GM21447 (cell line): ENCODE data around the gene AGPAT4.
A peak's percentile ranks its signal among the peaks of the same experiment; 100 is the strongest.
"Not testable (repeated sequence)": the region's sequence is repeated elsewhere in the genome, so short reads cannot be mapped to it uniquely, and the experiment has no call there.

Source experiments
- ATAC-seq: cut with Tn5 transposase; IDR thresholded peaks from one replicate; pipeline ENCODE4 v1.9.1; 2021; ENCODE audit not compliant: unreplicated experiment

Gene AGPAT4

GRCh38 chr6:161228921-161229591, 44.8 kb downstream of the AGPAT4 start:
- ATAC-seq, result peak; percentile 64

- no peak for ATAC-seq
Observed at GRCh38 chr6:161228096-161228495, 45.8 kb downstream of the AGPAT4 start.

- ATAC-seq, result no peak
Observed at GRCh38 chr6:161227004-161227960, 46.6 kb downstream of the AGPAT4 start.

GRCh38 chr6:161226009-161226964, 47.6 kb downstream of the AGPAT4 start:
- peak; percentile 56 for ATAC-seq

GRCh38 chr6:161225681-161226008, 48.2 kb downstream of the AGPAT4 start:
- no peak for ATAC-seq

GRCh38 chr6:161224951-161225680, 48.7 kb downstream of the AGPAT4 start:
- ATAC-seq, result not testable (repeated sequence)

GRCh38 chr6:161223646-161224045, 50.2 kb downstream of the AGPAT4 start:
- no peak for ATAC-seq

- ATAC-seq, result no peak
Observed at GRCh38 chr6:161222706-161223234, 51.1 kb downstream of the AGPAT4 start.

- ATAC-seq, result no peak
Observed at GRCh38 chr6:161220346-161220745, 53.5 kb downstream of the AGPAT4 start.

- ATAC-seq, result no peak
Observed at GRCh38 chr6:161219680-161220079, 54.2 kb downstream of the AGPAT4 start.

- ATAC-seq, result no peak
Observed at GRCh38 chr6:161218222-161218621, 55.6 kb downstream of the AGPAT4 start.

- ATAC-seq, result no peak
Observed at GRCh38 chr6:161217628-161218027, 56.2 kb downstream of the AGPAT4 start.

- ATAC-seq, result no peak
Observed at GRCh38 chr6:161216616-161217205, 57.1 kb downstream of the AGPAT4 start.

GRCh38 chr6:161215876-161216615, 57.8 kb downstream of the AGPAT4 start:
- no peak for ATAC-seq

GRCh38 chr6:161215193-161215592, 58.7 kb downstream of the AGPAT4 start:
- ATAC-seq, result no peak

GRCh38 chr6:161214722-161215121, 59.1 kb downstream of the AGPAT4 start:
- ATAC-seq, result no peak

GRCh38 chr6:161212902-161213301, 61.0 kb downstream of the AGPAT4 start:
- ATAC-seq, result no peak

GRCh38 chr6:161211380-161212035, 62.4 kb downstream of the AGPAT4 start:
- ATAC-seq, result no peak

- no peak for ATAC-seq
Observed at GRCh38 chr6:161210857-161211256, 63.0 kb downstream of the AGPAT4 start.
